Hair follicle dermal papilla cell (primary cell): Measurements from ENCODE around the gene CHAC2. TPM values are rescaled to one million over a fixed set of nuclear protein-coding genes. Genes with fewer than 3 reads are reported as not detected.

Source experiments
- total RNA-seq: library from RNA; depleted of rRNA; stranded (reverse); fragments of >200 nt; gene quantifications from 2 replicates; pipeline ENCODE4 v1.2.3, GENCODE V29; 2012

The CHAC2 gene
- total RNA-seq, result 0.97 and 1.3 TPM in 2 replicates

GRCh38 chr2:53767405-53768241 is at the start of gene CHAC2:
CHAC2 (plus strand) TSS chr2:53767804; CDS start chr2:53767887, 83 bp downstream.

GRCh38 chr2:53786705-53787613 is 19.4 kb downstream of the CHAC2 start, which contains the start of the genes ASB3 and ERLEC1:
ASB3 (minus strand) TSS chr2:53786953; CDS start chr2:53765572, 21,381 bp downstream.
ERLEC1 (plus strand) TSS chr2:53787044; CDS start chr2:53787211, 167 bp downstream.

Other genes with a start within 250 kb of the CHAC2 start
- 22.0 and 25.3 TPM in 2 replicates for gene ASB3, start 19.1 kb downstream of the CHAC2 start, total RNA-seq
- 67.3 and 81.8 TPM in 2 replicates for gene ERLEC1, start 19.2 kb downstream of the CHAC2 start, total RNA-seq
- 2.6 and 2.9 TPM in 2 replicates for gene GPR75, start 92.2 kb downstream of the CHAC2 start, total RNA-seq
- 43.0 and 53.2 TPM in 2 replicates for gene PSME4, start 203.2 kb downstream of the CHAC2 start, total RNA-seq